IMR-90 (cell line): Measurements from ENCODE around the gene CHST1. TPM values are rescaled to one million over a fixed set of nuclear protein-coding genes. Genes with fewer than 3 reads are reported as not detected.

Experiments used
- ATAC-seq: fragments of 200-7000 bp; cut with Tn5 transposase; 2 replicates; pipeline ENCODE4 v1.9.1; 2020; ENCODE audit warnings: low read depth, mild to moderate bottlenecking, moderate library complexity
- BruUV-seq: library from RNA; stranded (reverse); fragments of 400-500 nt; replicated peaks from 2 replicates; lab custom pipeline; 2021; lab: Mats Ljungman, UMichigan
- CTCF ChIA-PET: fragments of 300-600 bp; formaldehyde crosslinking; extraction: SDS; loops from one replicate; lab custom pipeline; 2021; ENCODE audit warnings: antibody characterized with exemption; lab: Yijun Ruan, JAX
- POLR2A ChIA-PET: fragments of 300-600 bp; sonication (Branson Sonifier 250); formaldehyde crosslinking; loops from one replicate; lab custom pipeline; 2022; ENCODE audit warnings: antibody characterized with exemption; ENCODE audit not compliant: unreplicated experiment; lab: Charles Lee
- DNase-seq: peaks from one replicate; pipeline ENCODE4 v3.0.0; 2013
- H2AFZ ChIP-seq: replicated peaks from 2 replicates; pipeline ENCODE3; 2013; ENCODE audit warnings: low read length, mild to moderate bottlenecking; ENCODE audit not compliant: poor library complexity
- H2AK5ac ChIP-seq: 2 replicates; pipeline ENCODE4 v1.6.1; 2013; ENCODE audit warnings: low read depth, low read length, inconsistent platforms
- H2AK9ac ChIP-seq: replicated peaks from 2 replicates; pipeline ENCODE3; 2013; ENCODE audit warnings: mild to moderate bottlenecking, low read depth, low read length, moderate library complexity; ENCODE audit not compliant: poor library complexity
- H2BK120ac ChIP-seq: 2 replicates; pipeline ENCODE4 v1.6.1; 2013; ENCODE audit warnings: low read depth, low read length, inconsistent platforms
- H2BK15ac ChIP-seq: 3 replicates; pipeline ENCODE4 v1.6.1; 2013; ENCODE audit warnings: low read depth, low read length, inconsistent platforms
- H2BK20ac ChIP-seq: 2 replicates; pipeline ENCODE4 v1.6.1; 2013; ENCODE audit warnings: low read depth, mild to moderate bottlenecking, inconsistent platforms, low read length, moderate library complexity
- H2BK5ac ChIP-seq: 2 replicates; pipeline ENCODE4 v1.6.1; 2013; ENCODE audit warnings: mild to moderate bottlenecking, low read depth, low read length, inconsistent platforms; ENCODE audit not compliant: poor library complexity, severe bottlenecking
- H3K14ac ChIP-seq: replicated peaks from 2 replicates; pipeline ENCODE4 v1.6.1; 2013; ENCODE audit warnings: low read depth, low read length, inconsistent platforms
- H3K18ac ChIP-seq: 2 replicates; pipeline ENCODE4 v1.6.1; 2013; ENCODE audit warnings: low read depth, low read length, control low read depth
- H3K23ac ChIP-seq: 2 replicates; pipeline ENCODE4 v1.6.1; 2013; ENCODE audit warnings: low read depth, low read length, inconsistent platforms
- H3K27ac ChIP-seq: 2 replicates; pipeline ENCODE4 v1.5.1; 2013; ENCODE audit warnings: mild to moderate bottlenecking, control low read depth, low read length; ENCODE audit not compliant: insufficient read depth
- H3K27me3 ChIP-seq: 2 replicates; pipeline ENCODE4 v1.6.1; 2013; ENCODE audit warnings: low read length; ENCODE audit not compliant: control insufficient read depth, insufficient read depth
- H3K36me3 ChIP-seq: 2 replicates; pipeline ENCODE4 v1.6.1; 2013; ENCODE audit warnings: low read length, mixed read lengths; ENCODE audit not compliant: control insufficient read depth, insufficient read depth
- H3K4ac ChIP-seq: 2 replicates; pipeline ENCODE4 v1.6.1; 2013; ENCODE audit warnings: low read depth, low read length, inconsistent platforms
- H3K4me1 ChIP-seq: 2 replicates; pipeline ENCODE4 v1.6.1; 2013; ENCODE audit warnings: low read length, mixed read lengths; ENCODE audit not compliant: control insufficient read depth, insufficient read depth
- H3K4me2 ChIP-seq: 2 replicates; pipeline ENCODE4 v1.6.1; 2013; ENCODE audit warnings: low read depth, mild to moderate bottlenecking, control low read depth, low read length, moderate library complexity
- H3K4me3 ChIP-seq: 2 replicates; pipeline ENCODE4 v1.5.1; 2013; ENCODE audit warnings: low read depth, mild to moderate bottlenecking, control low read depth, low read length, moderate library complexity; ENCODE audit not compliant: insufficient read depth
- H3K56ac ChIP-seq: 2 replicates; pipeline ENCODE4 v1.6.1; 2013; ENCODE audit warnings: low read length, inconsistent platforms; ENCODE audit not compliant: insufficient read depth; ENCODE audit errors: extremely low read depth
- H3K79me1 ChIP-seq, 2 experiments: 2 replicates each; pipeline ENCODE4 v1.6.1; 2013; ENCODE audit warnings: low read length in 2 of 2, inconsistent platforms in 1 of 2, low read depth in 1 of 2
- H3K9ac ChIP-seq: 2 replicates; pipeline ENCODE4 v1.6.1; 2013; ENCODE audit warnings: low read depth, low read length, control low read depth
- H3K9me1 ChIP-seq: 2 replicates; pipeline ENCODE4 v1.6.1; 2013; ENCODE audit warnings: low read length, inconsistent platforms; ENCODE audit not compliant: insufficient read depth
- H3K9me3 ChIP-seq: 2 replicates; pipeline ENCODE4 v1.6.1; 2013; ENCODE audit warnings: low read length; ENCODE audit not compliant: control insufficient read depth, insufficient read depth
- H4K20me1 ChIP-seq: 2 replicates; pipeline ENCODE4 v1.6.1; 2013; ENCODE audit warnings: low read length, inconsistent platforms; ENCODE audit not compliant: insufficient read depth
- H4K5ac ChIP-seq: 2 replicates; pipeline ENCODE4 v1.6.1; 2013; ENCODE audit warnings: mild to moderate bottlenecking, low read depth, low read length, control low read depth
- H4K8ac ChIP-seq, 2 experiments: 2 replicates each; pipeline ENCODE4 v1.6.1; 2013; ENCODE audit warnings: low read depth in 2 of 2, low read length in 2 of 2, control low read depth in 1 of 2, inconsistent platforms in 1 of 2
- H4K91ac ChIP-seq: 2 replicates; pipeline ENCODE4 v1.6.1; 2013; ENCODE audit warnings: low read depth, low read length, inconsistent platforms; ENCODE audit not compliant: insufficient read depth
- FOS ChIP-seq: fragments of 150-350 bp; IDR thresholded peaks from 2 replicates; pipeline ENCODE4 v1.6.1; 2016; ENCODE audit warnings: low read depth, low read length
- MAFK ChIP-seq: IDR thresholded peaks from 2 replicates; pipeline ENCODE4 v1.6.1; 2012; ENCODE audit warnings: low read depth, low read length, improper control_type of control experiment
- MAZ ChIP-seq: IDR thresholded peaks from 2 replicates; pipeline ENCODE4 v1.6.1; 2012; ENCODE audit warnings: low read depth, mild to moderate bottlenecking, low read length, improper control_type of control experiment, moderate library complexity, borderline replicate concordance
- NFE2L2 ChIP-seq: fragments of 150-350 bp; IDR thresholded peaks from 2 replicates; pipeline ENCODE4 v1.6.1; 2016; ENCODE audit warnings: low read depth, mild to moderate bottlenecking, low read length
- RFX5 ChIP-seq: IDR thresholded peaks from 2 replicates; pipeline ENCODE4 v1.8.0; 2012; ENCODE audit warnings: low read depth, mild to moderate bottlenecking, low read length, moderate library complexity
- SMC3 ChIP-seq: fragments of 150-350 bp; IDR thresholded peaks from 2 replicates; pipeline ENCODE4 v1.6.1; 2016; ENCODE audit warnings: low read depth, mild to moderate bottlenecking, antibody characterized with exemption, low read length, moderate library complexity
- USF2 ChIP-seq: fragments of 150-350 bp; IDR thresholded peaks from 2 replicates; pipeline ENCODE4 v1.6.1; 2017; ENCODE audit warnings: mild to moderate bottlenecking, antibody characterized with exemption, low read length, low read depth
- WGBS, 2 experiments: methylation state at CpG; one replicate each; pipeline versions ENCODE4 v1.1.5 to v1.1.7; 2013; ENCODE audit warnings: missing lambda C conversion rate in 2 of 2; ENCODE audit not compliant: insufficient read length in 1 of 2; ENCODE audit errors: extremely low coverage in 2 of 2; 5-methylcytosine and 5-hydroxymethylcytosine counted together
- dilution Hi-C: fragments of 300-500 bp; cut with HindIII; formaldehyde crosslinking; loops from one replicate; pipeline ENCODE4 v1.14.3; 2018; ENCODE audit warnings: low sequenced_read_pairs; ENCODE audit not compliant: unreplicated experiment
- in situ Hi-C: fragments of 300-500 bp; cut with MboI; formaldehyde crosslinking; loops from 3 replicates; pipeline ENCODE4 v1.14.3; 2019; ENCODE audit warnings: low sequenced_read_pairs, inconsistent platforms, mixed read lengths
- intact Hi-C: fragments of 100-400 bp; cut with micrococcal nuclease; formaldehyde crosslinking; loops from 2 replicates; pipeline ENCODE4 v1.10.0; 2022
- polyA plus RNA-seq, 3 experiments: library from polyadenylated mRNA; depleted of rRNA; stranded (reverse); fragments of >200 nt; gene quantifications; 2 replicates each; pipeline ENCODE4 v1.2.3, GENCODE V29; 2012; ENCODE audit warnings: low replicate concordance in 1 of 3
- total RNA-seq: library from RNA; depleted of rRNA; stranded (reverse); fragments of >200 nt; gene quantifications from 2 replicates; pipeline ENCODE4 v1.2.3, GENCODE V29; 2012
- TF ChIP-seq, protein P1 (sequence below): conservative IDR thresholded peaks from 2 replicates; pipeline ENCODE4 v1.5.1; 2012; ENCODE audit warnings: mild to moderate bottlenecking, low read depth, low read length, improper control_type of control experiment

The CHST1 gene
- total and polyA plus RNA-seq, 2 of the 4 experiments (the other 2 are of a cell fraction): 0.21 TPM; not detected in 1

GRCh38 chr11:45677770-45678512 lies 12.5 kb upstream of the CHST1 start:
- Histone ChIP-seq H3K27me3 (peaks cover 4% of the 10 kb centered on the region; the same call in 1 of the 2 replicates), H3K18ac (no peak overlapping the region), H3K36me3 (no peaks in the 10 kb centered on the region), H3K4me1 (no peaks in the 10 kb centered on the region), H3K79me1 (no peaks in the 10 kb centered on the region), H3K9me3 (no peaks in the 10 kb centered on the region), H3K9me1 (no peaks in the 10 kb centered on the region), H2BK120ac (no peak overlapping the region), H3K27ac (no peak overlapping the region), H3K4ac (no peak overlapping the region), H3K4me3 (no peak overlapping the region), H2BK15ac (no peak overlapping the region), H4K91ac (no peak overlapping the region), H4K8ac (no peak overlapping the region), H3K4me2 (no peak overlapping the region), H3K14ac (no peak overlapping the region), H3K56ac (no peak overlapping the region), H2BK20ac (no peak overlapping the region), H3K23ac (no peak overlapping the region), H2AK9ac (no peak overlapping the region), H2BK5ac (no peak overlapping the region), H2AFZ (no peak overlapping the region), H4K20me1 (no peaks in the 10 kb centered on the region), H4K5ac (no peak overlapping the region), H2AK5ac (no peak overlapping the region), H3K9ac (no peak overlapping the region)
- in situ Hi-C loops (no loop called here), intact Hi-C loops (no loop called here), dilution Hi-C loops (no loop called here)
- WGBS, 2 experiments: 23% methylated on average over 3 of the region's 8 CpGs; no CpG with 5 or more reads in 1 of the 2 experiments
- no peak for DNase-seq
- ChIA-PET POLR2A (no interaction called here), CTCF (no interaction called here)
- ATAC-seq: no peak
- TF ChIP-seq, protein P1, sequence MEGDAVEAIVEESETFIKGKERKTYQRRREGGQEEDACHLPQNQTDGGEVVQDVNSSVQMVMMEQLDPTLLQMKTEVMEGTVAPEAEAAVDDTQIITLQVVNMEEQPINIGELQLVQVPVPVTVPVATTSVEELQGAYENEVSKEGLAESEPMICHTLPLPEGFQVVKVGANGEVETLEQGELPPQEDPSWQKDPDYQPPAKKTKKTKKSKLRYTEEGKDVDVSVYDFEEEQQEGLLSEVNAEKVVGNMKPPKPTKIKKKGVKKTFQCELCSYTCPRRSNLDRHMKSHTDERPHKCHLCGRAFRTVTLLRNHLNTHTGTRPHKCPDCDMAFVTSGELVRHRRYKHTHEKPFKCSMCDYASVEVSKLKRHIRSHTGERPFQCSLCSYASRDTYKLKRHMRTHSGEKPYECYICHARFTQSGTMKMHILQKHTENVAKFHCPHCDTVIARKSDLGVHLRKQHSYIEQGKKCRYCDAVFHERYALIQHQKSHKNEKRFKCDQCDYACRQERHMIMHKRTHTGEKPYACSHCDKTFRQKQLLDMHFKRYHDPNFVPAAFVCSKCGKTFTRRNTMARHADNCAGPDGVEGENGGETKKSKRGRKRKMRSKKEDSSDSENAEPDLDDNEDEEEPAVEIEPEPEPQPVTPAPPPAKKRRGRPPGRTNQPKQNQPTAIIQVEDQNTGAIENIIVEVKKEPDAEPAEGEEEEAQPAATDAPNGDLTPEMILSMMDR: no peak
- TF ChIP-seq FOS: no peak
- TF ChIP-seq SMC3: no peak
- no peak for TF ChIP-seq NFE2L2
- TF ChIP-seq MAFK: no peak
- no peak for TF ChIP-seq RFX5
- no peak for TF ChIP-seq MAZ
- TF ChIP-seq USF2: no peak
- no TSS peak for BruUV-seq
